HS-5 (cell line): ENCODE results near the gene PDE11A.
"Not testable (repeated sequence)": the region's sequence is repeated elsewhere in the genome, so short reads cannot be mapped to it uniquely, and the experiment has no call there.

Experiments used
- DNase-seq: peaks from one replicate; pipeline ENCODE4 v3.0.0-alpha.2; 2012; ENCODE audit warnings: low read depth

PDE11A gene

DNA sequence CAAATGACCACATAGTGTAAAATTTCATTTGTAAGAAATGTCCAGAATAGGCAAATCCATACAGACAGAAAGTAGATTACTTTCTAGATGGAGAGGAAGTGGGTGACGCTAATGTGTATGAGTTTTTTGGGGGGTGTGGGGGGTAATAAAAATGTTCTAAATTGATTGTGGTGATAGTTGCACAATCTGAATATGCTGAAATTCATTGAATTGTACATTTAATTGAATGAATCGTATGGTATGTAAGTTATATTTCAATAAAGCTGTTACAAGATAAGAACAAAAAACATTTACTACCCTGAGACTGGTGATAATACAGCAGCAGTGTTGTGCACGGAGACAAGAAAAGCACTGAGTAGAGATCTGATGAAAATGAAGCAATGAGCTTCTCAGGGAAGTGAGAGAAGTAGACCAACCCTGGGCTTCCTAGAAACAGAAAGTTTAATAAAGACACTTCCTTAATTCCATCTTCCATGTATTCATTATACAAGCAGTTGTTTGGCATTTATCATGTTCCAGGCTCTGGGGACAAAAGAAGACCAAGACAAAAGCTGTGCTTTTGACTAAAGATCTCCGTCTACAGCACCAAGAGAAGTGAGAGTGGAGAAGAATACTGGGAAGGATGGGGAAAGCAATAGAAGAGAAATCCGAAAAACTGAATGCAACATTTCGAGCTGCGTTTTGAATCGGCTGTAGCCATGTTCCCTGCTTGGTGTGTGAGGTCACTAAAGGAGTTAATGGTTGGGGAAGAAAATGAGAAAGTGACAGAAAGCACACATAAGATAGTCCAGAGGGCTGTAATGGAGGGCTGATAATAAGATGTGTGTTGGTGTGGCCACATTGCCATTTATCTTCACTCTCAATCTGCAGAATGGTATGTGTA, 1.8 kb upstream of the PDE11A start:
- DNase-seq: peak; percentile 22

DNA sequence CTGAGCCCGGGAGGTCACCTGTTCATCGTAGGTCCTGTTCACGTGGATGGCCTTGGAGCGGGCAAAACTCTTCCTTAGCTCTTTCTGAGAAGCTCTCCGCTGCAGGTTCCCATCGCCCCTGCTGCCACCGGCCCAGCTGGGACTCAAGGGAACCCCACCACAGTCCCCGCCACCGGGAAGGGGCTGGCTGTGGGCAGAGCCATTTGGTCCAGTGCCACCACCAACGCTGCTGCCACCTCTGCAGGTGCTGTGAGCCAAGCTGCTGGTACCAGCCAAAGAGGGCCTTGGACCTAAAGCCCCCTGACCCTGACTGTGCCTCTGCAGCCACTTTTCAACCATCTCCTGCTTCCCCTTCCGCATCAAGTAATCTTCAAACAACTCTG, 586 bp downstream of the PDE11A start:
- no peak for DNase-seq

DNA sequence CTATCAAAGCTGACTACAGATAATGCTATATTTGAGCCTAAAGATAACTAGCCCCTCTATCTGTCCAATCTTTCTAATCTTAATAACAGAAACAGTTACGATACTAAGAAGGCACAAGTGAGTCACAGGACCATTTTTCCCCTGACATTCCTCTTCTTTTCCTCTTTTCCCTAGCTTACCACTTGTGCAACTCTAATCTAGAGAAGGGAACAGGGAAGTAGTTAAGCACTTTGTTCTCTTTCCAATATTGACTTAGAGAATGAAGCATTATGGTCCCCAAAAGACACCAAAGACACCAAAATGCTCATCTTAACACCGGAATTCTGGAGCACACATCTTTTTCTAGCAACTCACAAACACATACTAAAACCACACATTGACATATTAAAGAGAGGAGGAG, 1.8 kb downstream of the PDE11A start:
- DNase-seq: no peak

DNA sequence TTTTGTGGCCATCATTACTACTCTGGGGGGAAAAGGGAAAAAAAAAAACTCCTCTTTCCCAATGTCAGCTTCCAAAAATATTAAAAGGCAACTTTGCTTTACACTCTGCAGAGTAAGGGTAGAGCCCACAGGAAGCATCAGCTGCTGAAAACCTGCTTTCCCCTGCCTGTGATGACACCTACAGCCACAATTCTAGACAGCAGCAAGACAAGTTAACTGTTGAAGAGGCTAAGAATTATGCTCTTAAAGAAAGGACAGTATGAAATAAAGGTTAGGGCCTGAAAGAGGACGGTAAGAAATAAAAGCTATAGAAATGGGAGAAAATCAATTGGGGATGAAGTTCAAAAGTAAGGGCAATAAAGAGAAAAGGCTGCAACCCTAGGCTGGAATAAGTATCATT, 3.0 kb downstream of the PDE11A start:
- DNase-seq: no peak

DNA sequence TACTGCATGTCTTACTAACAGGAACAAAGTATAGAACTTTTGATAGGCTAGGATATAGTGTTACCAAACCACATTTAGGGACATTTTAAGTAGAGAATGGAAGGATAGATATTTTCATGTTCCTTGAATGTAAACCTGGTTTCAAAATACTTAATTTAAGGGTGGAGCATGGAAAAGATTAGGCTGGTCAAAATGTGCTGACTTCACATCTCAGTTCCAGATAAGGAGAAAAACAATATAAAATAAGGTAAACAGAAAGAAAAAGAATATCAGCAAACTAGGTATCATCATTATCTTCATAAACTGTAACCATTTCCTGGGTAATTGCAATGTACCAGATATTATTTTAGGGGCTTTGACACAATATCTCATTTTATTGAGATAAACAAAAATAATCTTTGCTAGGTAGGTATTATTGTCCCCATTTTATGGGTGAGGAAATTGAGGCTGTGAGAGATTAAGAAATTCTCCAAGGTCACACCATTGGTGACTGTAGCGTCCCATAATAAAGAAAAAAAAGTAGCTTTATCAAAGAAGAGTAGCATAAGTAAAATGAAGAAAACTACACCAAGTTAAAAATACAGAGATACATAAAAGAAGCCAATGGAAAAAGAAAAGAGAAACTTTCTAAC, 3.6 kb downstream of the PDE11A start:
- no peak for DNase-seq

DNA sequence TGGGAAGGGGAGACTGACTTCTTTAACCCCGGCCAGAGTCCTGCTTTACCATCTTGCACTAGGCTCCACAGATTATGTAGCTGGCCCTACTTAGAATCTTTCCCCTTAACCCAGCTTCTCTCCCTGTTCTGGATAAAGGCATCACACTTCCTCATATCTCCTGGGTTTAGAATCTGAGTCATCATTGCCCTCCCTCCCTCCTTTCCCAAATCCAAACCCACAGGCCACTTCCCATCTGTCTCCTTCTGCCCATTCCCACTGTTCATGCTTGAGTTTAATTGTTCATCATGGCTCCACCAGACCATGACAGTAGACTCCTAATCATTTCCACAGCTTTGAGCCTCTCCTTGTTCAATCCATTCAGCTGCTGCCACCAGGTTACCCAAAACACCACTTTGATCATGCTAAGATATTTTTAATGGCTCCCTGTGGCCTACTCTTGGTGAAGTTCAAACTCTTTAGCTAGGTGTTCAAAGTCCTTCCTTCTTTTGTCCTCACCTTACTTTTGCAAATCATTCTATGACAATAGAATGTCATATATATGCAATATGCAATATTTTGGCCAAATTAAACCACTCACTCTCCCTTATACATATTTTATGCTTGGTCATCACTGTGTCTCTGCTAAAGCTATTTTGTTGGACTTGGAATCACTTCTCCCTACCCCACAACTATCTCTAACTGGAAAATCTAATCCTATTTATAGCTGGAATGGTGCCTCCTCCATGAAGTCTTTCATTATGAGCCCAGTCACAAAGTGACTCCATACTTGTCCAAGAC, 5.5 kb downstream of the PDE11A start:
- DNase-seq: no peak

DNA sequence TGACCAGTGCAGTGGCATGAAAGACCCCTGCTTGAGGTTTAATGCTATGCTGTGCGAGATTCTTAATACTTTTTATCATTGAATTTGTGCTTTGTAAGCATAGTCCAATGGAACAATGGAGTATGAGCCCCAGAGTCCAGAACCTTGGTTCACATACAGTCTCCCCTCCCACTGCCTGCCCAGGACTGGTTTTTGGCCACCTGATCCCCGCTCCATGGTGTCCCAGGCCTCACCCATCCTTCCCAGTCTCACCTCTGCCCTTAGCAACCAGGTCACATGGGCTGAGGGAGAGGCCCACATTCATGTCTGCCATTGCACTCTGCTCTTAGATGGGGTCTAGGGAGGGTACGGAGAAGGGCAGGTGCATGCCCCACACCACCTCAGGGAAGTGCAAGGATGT, 6.3 kb downstream of the PDE11A start:
- DNase-seq: no peak

DNA sequence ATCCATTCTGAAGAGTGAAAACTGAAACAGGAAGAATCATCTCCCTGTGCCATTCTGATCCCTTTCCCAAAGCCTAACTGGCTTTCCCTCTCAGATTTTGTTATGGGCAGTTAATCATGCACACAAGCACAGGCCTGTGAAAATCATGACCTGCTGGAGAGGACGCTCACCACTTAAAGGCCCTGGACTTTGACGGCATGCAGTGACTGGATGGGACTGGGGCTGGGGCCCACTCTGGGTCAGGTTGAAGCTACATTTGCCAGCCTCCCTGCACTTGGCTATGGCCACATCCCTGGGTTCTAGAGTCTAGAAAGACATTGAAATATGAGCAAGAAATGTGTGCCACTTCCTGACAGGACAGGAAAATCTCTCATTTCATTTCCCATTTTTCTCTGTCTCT, 12.9 kb downstream of the PDE11A start:
- DNase-seq: no peak

DNA sequence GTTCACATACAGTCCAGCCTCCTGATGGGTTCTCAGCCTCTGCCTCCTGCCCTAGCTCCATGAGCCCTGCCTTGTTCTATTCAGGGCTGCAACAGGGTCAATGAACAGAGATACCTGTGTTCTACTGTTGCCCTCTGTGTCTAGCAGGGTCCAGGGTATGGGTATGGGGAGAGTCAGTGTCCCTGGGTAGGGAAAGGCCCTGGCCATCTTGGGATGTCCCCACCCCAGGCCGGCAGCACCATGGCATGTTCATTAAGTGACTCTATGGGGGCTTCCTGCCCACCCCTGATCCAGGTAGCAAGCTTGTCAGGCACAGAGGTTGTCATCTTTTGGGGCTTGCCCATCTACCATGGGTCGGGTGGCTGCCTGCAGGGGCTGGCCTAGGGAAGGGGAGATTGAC, 13.5 kb downstream of the PDE11A start:
- no peak for DNase-seq

DNA sequence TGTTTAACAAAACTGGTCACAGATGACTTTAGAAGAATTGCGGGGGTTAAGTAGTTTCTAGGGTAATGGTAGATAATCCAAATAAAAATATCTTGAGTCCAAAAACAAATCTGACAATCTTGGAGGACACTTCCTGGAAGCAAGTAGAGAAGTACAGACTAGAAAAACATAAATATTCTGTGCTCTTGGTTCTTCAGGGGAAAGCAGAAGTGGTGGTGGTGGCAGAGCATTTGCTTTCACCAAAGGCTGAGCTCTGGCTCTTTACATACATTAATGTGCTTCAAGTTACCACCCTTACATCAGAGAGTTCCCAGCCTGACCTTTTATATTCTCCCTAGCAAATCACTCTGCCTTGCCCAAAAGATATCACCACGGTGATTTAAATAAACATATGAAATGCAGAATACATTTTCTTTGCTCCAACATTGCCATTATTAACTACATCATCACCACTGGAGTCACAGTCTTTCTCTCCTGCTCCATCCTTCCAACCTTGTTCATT, 15.3 kb downstream of the PDE11A start:
- no peak for DNase-seq

DNA sequence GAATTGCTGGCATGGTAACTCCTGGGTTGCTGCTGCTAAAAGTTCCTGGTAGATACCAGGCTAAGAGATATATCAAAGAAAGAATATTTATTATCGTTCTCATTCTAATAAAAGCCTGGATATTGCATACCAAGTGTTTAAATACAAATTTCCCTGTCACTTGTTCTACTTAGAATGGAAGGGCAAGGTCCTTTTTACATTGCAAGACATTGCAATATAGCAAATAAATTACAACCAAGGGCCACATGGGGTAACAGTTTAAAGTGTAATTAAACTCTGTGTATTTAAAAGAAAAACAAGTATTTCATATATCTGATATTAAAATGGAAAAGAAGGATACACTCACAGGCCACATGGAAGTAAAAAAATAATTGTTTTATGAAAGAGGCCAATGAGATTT, 16.2 kb downstream of the PDE11A start:
- no peak for DNase-seq

DNA sequence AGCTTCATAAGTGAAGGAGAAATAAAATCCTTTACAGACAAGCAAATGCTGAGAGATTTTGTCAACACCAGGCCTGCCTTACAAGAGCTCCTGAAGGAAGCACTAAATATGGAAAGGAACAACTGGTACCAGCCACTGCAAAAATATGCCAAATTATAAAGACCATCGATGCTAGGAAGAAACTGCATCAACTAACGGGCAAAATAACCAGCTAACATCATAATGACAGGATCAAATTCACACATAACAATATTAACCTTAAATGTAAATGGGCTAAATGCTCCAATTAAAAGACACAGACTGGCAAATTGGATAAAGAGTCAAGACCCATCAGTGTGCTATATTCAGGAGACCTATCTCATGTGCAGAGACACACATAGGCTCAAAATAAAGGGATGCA, 21.3 kb downstream of the PDE11A start:
- not testable (repeated sequence) for DNase-seq

DNA sequence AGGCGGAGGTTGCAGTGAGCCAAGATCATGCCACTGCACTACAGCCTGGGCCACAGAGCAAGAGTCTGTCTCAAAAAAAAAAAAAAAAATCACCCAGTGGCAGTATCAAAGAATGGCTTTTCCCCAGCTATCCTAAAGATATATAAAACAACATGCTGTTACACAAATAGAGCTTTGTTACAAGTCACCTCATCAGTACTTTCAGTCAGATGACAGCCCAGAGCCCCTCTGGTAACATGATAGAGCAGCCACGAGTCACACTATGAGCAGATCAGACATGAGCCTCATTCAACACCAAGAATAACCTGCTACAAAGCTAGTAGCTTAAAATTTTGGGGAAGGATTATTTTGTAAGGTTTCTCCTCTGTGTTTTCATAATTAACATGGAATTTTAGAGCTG, 25.2 kb downstream of the PDE11A start:
- DNase-seq: no peak

DNA sequence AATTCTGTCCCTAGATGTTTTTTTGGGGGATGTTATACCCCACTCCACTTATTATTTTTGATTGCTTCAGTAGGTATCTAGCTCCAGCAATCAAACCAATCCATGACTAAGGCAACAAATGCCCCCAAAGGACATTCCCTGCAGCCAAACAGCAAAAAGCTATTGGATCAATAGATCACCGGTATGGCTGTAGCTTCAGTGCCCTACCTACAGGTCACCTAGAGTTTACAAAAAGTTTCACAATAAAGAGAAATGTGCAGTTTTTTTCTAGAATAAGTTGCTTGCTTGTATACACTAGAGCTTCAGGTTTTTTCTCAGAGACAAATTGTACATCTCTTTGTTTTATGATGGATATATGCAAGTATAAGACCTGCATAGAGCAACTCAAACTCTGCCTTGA, 27.7 kb downstream of the PDE11A start:
- DNase-seq: no peak

DNA sequence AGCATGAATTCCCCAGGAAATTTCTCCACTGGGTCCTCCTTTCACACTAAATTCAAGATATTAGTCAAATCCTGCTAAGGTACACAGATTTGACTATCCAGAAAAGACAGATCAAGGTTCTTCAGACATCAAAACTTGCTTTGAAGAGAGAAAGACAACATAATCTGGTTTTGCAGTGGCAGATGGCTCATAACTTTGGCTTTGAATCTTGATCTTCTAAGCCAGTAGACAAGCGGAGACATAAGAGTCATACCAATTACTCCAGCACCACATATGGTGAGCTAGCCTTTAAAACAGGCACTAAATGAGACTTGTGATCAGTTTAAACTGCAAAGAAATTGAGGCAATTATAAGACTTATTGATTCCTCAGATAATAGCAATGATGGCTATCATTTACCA, 29.3 kb downstream of the PDE11A start:
- DNase-seq: no peak

DNA sequence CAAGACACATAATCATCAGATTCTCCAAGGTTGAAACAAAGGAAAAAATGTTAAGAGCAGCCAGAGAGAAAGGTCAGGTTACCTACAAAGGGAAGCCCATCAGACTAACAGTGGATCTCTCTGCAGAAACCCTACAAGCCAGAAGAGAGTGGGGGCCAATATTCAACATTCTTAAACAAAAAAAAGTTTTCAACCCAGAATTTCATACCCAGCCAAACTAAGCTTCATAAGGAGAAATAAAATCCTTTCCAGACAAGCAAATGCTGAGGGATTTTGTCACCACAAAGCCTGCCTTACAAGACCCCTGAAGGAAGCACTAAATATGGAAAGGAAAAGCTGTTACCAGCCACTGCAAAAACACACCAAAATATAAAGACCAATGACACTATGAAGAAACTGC, 39.0 kb downstream of the PDE11A start:
- not testable (repeated sequence) for DNase-seq

DNA sequence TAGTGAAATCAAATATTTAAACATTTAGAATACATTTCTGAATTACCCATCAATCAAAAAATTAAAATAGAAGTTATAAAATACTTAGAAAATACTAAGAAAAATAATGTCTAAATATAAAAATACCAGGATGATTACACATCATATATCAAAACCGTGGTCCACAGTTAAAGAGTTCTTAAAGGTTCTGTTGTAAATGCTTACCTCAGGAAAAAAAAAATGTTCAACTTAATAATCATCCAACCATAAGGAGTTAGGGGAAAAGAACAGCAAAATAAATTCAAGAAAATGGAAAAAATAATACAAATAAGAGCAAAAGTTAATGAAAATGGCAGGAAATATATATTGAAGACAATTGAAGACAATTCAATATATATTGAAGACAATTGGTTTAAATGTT, 43.2 kb downstream of the PDE11A start:
- no peak for DNase-seq

DNA sequence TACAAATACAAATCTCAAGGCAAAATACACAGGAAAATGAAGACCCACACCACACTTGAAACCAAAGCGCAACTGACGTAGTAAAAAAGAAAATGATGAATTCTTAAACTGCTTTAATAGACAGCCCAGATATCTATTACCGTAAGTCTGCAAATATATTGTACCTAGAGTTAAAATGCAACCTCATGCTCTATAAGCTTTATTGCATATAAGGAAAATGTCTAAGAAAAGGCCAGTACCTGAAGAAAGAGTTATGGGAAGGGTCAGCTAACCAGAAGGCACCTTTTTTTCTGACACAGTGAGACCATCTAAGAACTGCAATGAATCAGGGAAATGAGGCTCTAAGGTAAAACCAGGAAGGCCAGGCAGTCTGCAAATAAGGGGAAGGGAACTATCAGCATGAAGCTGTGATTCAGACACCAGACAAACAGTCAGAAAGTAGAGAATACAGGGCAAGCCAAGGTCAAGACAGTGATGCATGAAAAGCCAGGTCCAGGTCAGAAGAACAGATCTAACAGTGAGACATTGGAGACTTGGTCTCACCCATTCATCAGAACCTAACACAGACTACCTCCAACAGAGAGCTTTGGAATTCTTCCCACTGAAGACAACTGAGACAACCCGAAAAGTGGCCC, 46.9 kb downstream of the PDE11A start:
- DNase-seq: no peak

DNA sequence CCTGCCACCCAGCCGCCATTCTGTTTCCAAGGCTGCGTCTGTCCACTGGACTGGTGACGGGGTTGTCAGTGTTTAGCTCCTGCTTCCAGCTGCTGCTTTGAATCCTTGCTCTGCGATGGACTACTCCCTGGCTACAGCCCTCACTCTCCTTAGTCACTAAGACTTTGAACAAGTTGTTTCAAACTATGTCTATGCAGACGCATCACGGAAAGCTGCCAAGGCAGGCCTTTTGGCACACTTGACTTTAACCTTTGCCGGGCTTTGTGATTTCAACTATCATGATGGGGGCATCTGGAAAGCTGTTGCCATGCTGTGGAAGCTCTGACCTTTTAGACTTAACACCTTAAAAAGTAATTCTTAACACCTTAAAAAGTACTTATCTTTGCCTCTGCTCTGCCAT, 54.4 kb downstream of the PDE11A start:
- DNase-seq: no peak

DNA sequence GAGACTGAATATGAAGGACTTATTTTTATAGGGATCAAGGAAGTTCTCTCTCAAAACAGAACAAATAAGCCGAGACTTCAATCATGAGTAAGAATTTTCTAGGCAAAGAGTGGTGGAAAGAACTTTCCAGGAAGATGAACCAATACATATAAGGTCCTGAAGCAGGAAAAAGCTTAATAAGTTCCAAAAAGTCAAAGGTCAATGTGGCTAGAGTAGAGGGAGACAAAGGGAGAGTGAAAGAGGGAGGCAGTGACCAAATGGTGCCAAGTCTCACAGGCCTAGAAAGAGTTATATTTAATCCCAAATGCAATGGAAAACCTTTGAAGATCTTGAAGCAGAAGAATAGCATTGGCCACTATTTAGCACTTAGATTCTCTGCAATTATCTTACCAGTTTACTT, 56.0 kb downstream of the PDE11A start:
- no peak for DNase-seq

DNA sequence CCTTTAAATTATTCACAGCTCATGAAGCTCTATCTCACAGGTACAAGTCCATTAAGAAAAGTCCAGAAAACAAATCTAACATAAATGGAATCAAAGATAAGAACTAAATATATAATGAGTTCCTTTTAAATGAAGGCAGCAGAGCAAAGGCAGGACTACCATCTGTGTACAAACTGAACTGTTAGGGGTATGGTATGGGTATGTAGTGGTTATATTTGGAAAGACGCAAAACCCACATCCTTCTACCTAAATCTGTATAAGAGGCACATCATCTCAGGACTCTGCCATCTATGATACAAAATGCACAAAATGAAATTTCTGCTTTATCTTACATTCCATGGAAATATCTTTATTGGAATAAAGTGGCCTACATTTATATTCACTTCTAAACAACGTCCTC, 59.9 kb downstream of the PDE11A start:
- DNase-seq: no peak

DNA sequence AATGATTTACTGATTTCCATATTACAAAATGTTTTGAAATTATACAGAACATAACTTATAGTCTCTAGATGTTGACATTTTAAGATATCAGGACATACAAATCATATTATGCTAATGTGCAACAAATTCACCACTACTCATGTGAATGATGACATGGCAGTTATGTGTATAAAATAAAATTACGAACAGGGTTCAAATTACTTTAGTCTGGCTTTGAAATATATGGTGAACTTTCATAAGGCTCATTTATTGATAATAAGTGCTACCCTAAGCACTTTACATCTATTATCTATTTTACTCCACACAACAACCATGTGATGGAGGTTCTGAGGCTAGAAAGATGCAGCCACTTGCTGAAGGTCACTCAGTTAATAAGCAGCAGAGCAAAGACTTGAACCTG, 62.8 kb downstream of the PDE11A start:
- DNase-seq: no peak
